GM19455 (cell line): ENCODE data around the gene GALNT10.

Experiments
- ATAC-seq: cut with Tn5 transposase; IDR thresholded peaks from one replicate; pipeline ENCODE4 v1.9.1; 2021; ENCODE audit not compliant: unreplicated experiment

Gene GALNT10

GRCh38 chr5:154285661-154286408 lies 95.3 kb downstream of the GALNT10 start:
- no peak for ATAC-seq

- no peak for ATAC-seq
Observed at GRCh38 chr5:154286557-154286956, 96.0 kb downstream of the GALNT10 start.

GRCh38 chr5:154287136-154287535 lies 96.6 kb downstream of the GALNT10 start:
- ATAC-seq, result no peak

- no peak for ATAC-seq
Observed at GRCh38 chr5:154288145-154288544, 97.6 kb downstream of the GALNT10 start.

GRCh38 chr5:154291917-154292316 lies 101.4 kb downstream of the GALNT10 start:
- no peak for ATAC-seq

GRCh38 chr5:154293219-154293618 lies 102.7 kb downstream of the GALNT10 start:
- ATAC-seq, result no peak

- no peak for ATAC-seq
Observed at GRCh38 chr5:154295551-154295950, 105.0 kb downstream of the GALNT10 start.

- no peak for ATAC-seq
Observed at GRCh38 chr5:154296525-154297159, 106.1 kb downstream of the GALNT10 start.

GRCh38 chr5:154298065-154298464 lies 107.5 kb downstream of the GALNT10 start:
- ATAC-seq, result no peak

GRCh38 chr5:154300207-154300883 lies 109.8 kb downstream of the GALNT10 start:
- no peak for ATAC-seq

GRCh38 chr5:154301726-154302125 lies 111.2 kb downstream of the GALNT10 start:
- no peak for ATAC-seq

GRCh38 chr5:154302161-154302560 lies 111.6 kb downstream of the GALNT10 start:
- ATAC-seq, result no peak

GRCh38 chr5:154303133-154303532 lies 112.6 kb downstream of the GALNT10 start:
- ATAC-seq, result no peak

GRCh38 chr5:154308443-154309370 lies 118.2 kb downstream of the GALNT10 start:
- ATAC-seq, result no peak

- no peak for ATAC-seq
Observed at GRCh38 chr5:154309371-154309745, 118.8 kb downstream of the GALNT10 start.

- ATAC-seq, result no peak
Observed at GRCh38 chr5:154309805-154310204, 119.3 kb downstream of the GALNT10 start.

GRCh38 chr5:154311362-154311761 lies 120.8 kb downstream of the GALNT10 start:
- no peak for ATAC-seq

GRCh38 chr5:154312000-154312399 lies 121.5 kb downstream of the GALNT10 start:
- no peak for ATAC-seq

GRCh38 chr5:154312576-154312975 lies 122.0 kb downstream of the GALNT10 start:
- ATAC-seq, result no peak

- no peak for ATAC-seq
Observed at GRCh38 chr5:154313360-154314017, 123.0 kb downstream of the GALNT10 start.
